CD4-positive, alpha-beta memory T cell (primary cell): ENCODE measurements around the gene ATP7A. TPM values are rescaled to one million over a fixed set of nuclear protein-coding genes. Genes with fewer than 3 reads are reported as not detected.
A peak's percentile ranks its signal among the peaks of the same experiment; 100 is the strongest.

Experiments used
- CTCF ChIA-PET: fragments of 350-600 bp; sonication (Branson Sonifier 250); formaldehyde crosslinking; loops from one replicate; lab custom pipeline; 2021; ENCODE audit warnings: inconsistent platforms; ENCODE audit not compliant: partially characterized antibody; lab: Charles Lee
- POLR2A ChIA-PET: fragments of 350-600 bp; sonication (Branson Sonifier 250); formaldehyde crosslinking; loops from one replicate; lab custom pipeline; 2021; ENCODE audit not compliant: partially characterized antibody; lab: Charles Lee
- DNase-seq, 5 donors: peaks; one replicate each; pipeline versions ENCODE4 v3.0.0 to v3.0.0-alpha.2; 2020 to 2022; ENCODE audit warnings: mixed read lengths in 1 of 5
- H3K27ac ChIP-seq: one replicate; pipeline ENCODE4 v1.7.0; 2013; ENCODE audit warnings: low read depth, low read length
- H3K27me3 ChIP-seq: 2 replicates; pipeline ENCODE4 v1.7.0; 2013; ENCODE audit warnings: mild to moderate bottlenecking, low read length, moderate library complexity; ENCODE audit not compliant: insufficient read depth
- H3K36me3 ChIP-seq: 2 replicates; pipeline ENCODE4 v1.7.0; 2013; ENCODE audit warnings: mild to moderate bottlenecking, low read length, moderate library complexity; ENCODE audit not compliant: insufficient read depth
- H3K4me1 ChIP-seq: 2 replicates; pipeline ENCODE4 v1.7.0; 2013; ENCODE audit warnings: mild to moderate bottlenecking, low read length, moderate library complexity; ENCODE audit not compliant: insufficient read depth
- H3K4me3 ChIP-seq, 2 donors: one replicate each; pipeline ENCODE4 v1.7.0; 2013; ENCODE audit warnings: low read length in 2 of 2, mild to moderate bottlenecking in 1 of 2
- H3K9me3 ChIP-seq, 2 donors: one replicate each; pipeline ENCODE4 v1.7.0; 2013; ENCODE audit warnings: low read length in 2 of 2, control low read depth in 1 of 2; ENCODE audit not compliant: control insufficient read depth in 1 of 2
- H3K27ac Mint-ChIP-seq, 7 donors: one replicate each; pipeline ENCODE4 v1.8.0; 2020 to 2021; ENCODE audit warnings: mixed read lengths in 7 of 7, mild to moderate bottlenecking in 6 of 7, inconsistent platforms in 3 of 7, moderate library complexity in 3 of 7
- H3K27me3 Mint-ChIP-seq, 2 donors: one replicate each; pipeline ENCODE4 v1.8.0; 2020 to 2021; ENCODE audit warnings: mixed read lengths in 2 of 2
- H3K36me3 Mint-ChIP-seq, 2 donors: one replicate each; pipeline ENCODE4 v1.8.0; 2020 to 2021; ENCODE audit warnings: mixed read lengths in 2 of 2, inconsistent platforms in 1 of 2, mild to moderate bottlenecking in 1 of 2
- H3K4me1 Mint-ChIP-seq, 4 donors: one replicate each; pipeline ENCODE4 v1.8.0; 2020 to 2021; ENCODE audit warnings: mixed read lengths in 4 of 4, mild to moderate bottlenecking in 1 of 4
- H3K4me3 Mint-ChIP-seq, 8 donors: one replicate each; pipeline ENCODE4 v1.8.0; 2020 to 2021; ENCODE audit warnings: mixed read lengths in 8 of 8, mild to moderate bottlenecking in 7 of 8, moderate library complexity in 6 of 8, inconsistent platforms in 3 of 8
- H3K9me3 Mint-ChIP-seq, 8 donors: one replicate each; pipeline ENCODE4 v1.8.0; 2020 to 2021; ENCODE audit warnings: mixed read lengths in 8 of 8, mild to moderate bottlenecking in 5 of 8, inconsistent platforms in 3 of 8, moderate library complexity in 1 of 8
- intact Hi-C: fragments of 100-400 bp; cut with micrococcal nuclease; formaldehyde crosslinking; loops from one replicate; pipeline ENCODE4 v1.15.1; 2023
- polyA plus RNA-seq, 2 donors: library from polyadenylated mRNA; unstranded; fragments of 300-500 nt; fragmentation: Illumina TruSeq; gene quantifications; one replicate each; pipeline ENCODE4 v1.2.3, GENCODE V29; 2021
- total RNA-seq, 2 experiments: library from RNA; stranded (reverse); gene quantifications; one replicate each; pipeline ENCODE4 v1.2.3, GENCODE V29; 2021

ATP7A gene
- total and polyA plus RNA-seq, 4 experiments from 2014 or later: 3.2 to 16.8 (median 10.9) TPM

GRCh38 chrX:77922787-77923186 lies 12.3 kb downstream of the ATP7A start:
- no peak for DNase-seq
- intact Hi-C loops: no loop called here
- Mint-ChIP-seq H3K27ac (peak overlapping the region in 1 of 7 donors; percentile 70), H3K27me3 (no peaks in the 10 kb centered on the region), H3K4me3 (no peak overlapping the region), H3K36me3 (peaks cover 0 to 3% of the 10 kb centered on the region in 2 donors), H3K9me3 (no peaks in the 10 kb centered on the region), H3K4me1 (peaks cover 2 to 15% (median 5%) of the 10 kb centered on the region in 4 donors)
- Histone ChIP-seq H3K9me3 (no peaks in the 10 kb centered on the region), H3K4me1 (peaks cover 15% of the 10 kb centered on the region), H3K36me3 (no peaks in the 10 kb centered on the region), H3K4me3 (no peak overlapping the region), H3K27ac (no peak overlapping the region), H3K27me3 (no peaks in the 10 kb centered on the region)
- CTCF ChIA-PET: no interaction called here
- POLR2A ChIA-PET: no interaction called here

DNA sequence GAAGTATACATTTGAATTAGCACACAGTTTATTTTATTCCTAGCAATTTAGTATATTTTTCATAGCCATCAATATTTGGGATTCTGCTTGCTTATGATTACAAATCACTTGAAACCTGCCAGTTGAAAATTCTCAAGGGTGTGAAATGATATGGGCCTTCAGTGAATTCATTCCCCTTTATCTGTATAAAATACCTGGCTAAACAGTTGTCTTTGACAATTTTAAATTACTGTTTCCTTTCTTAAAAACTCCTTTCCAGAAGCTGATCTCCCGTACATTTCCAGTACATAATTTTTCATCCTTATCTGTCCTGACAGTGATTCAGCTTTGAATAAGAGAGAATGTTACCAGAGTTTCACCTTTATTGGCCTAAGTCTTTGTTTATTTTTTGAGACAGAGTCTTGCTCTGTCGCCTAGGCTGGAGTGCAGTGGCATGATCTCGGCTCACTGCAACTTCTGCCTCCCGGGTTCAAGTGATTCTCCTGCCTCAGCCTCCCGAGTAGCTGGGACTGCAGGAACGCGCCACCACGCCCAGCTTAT lies 13.9 kb downstream of the ATP7A start:
- no peaks in the 10 kb centered on the region for H3K27me3 ChIP-seq
- H3K4me1 ChIP-seq: peaks cover 9% of the 10 kb centered on the region
- peaks cover 2 to 3% of the 10 kb centered on the region in 2 donors for H3K36me3 Mint-ChIP-seq
- no peak overlapping the region for H3K27ac Mint-ChIP-seq
- no peak overlapping the region for H3K27ac ChIP-seq
- H3K36me3 ChIP-seq: no peaks in the 10 kb centered on the region
- peaks cover 0 to 15% (median 4%) of the 10 kb centered on the region in 4 donors for H3K4me1 Mint-ChIP-seq
- H3K9me3 Mint-ChIP-seq: no peaks in the 10 kb centered on the region
- intact Hi-C loops: no loop called here
- no peak for DNase-seq
- H3K4me3 ChIP-seq: no peak overlapping the region
- CTCF ChIA-PET: no interaction called here
- H3K9me3 ChIP-seq: no peaks in the 10 kb centered on the region
- no peaks in the 10 kb centered on the region for H3K27me3 Mint-ChIP-seq
- H3K4me3 Mint-ChIP-seq: no peak overlapping the region
- POLR2A ChIA-PET: no interaction called here

GRCh38 chrX:77925764-77926163 lies 15.3 kb downstream of the ATP7A start:
- Mint-ChIP-seq H3K4me3 (peak overlapping the region in 5 of 8 donors; percentile 11 to 68 (median 31)), H3K9me3 (no peaks in the 10 kb centered on the region), H3K27ac (no peak overlapping the region), H3K27me3 (no peaks in the 10 kb centered on the region), H3K4me1 (peaks cover 0 to 15% (median 4%) of the 10 kb centered on the region in 4 donors), H3K36me3 (peaks cover 2 to 3% of the 10 kb centered on the region in 2 donors)
- ChIA-PET POLR2A (no interaction called here), CTCF (no interaction called here)
- DNase-seq: no peak
- H3K36me3 ChIP-seq: no peaks in the 10 kb centered on the region
- H3K4me1 ChIP-seq: peaks cover 9% of the 10 kb centered on the region
- intact Hi-C loops: no loop called here
- no peaks in the 10 kb centered on the region for H3K27me3 ChIP-seq
- no peaks in the 10 kb centered on the region for H3K9me3 ChIP-seq
- H3K27ac ChIP-seq: no peak overlapping the region
- no peak overlapping the region for H3K4me3 ChIP-seq

- Mint-ChIP-seq H3K27me3 (no peaks in the 10 kb centered on the region), H3K4me1 (peaks cover 0 to 2% (median under 1%) of the 10 kb centered on the region in 4 donors), H3K27ac (no peak overlapping the region), H3K4me3 (no peak overlapping the region), H3K9me3 (no peaks in the 10 kb centered on the region), H3K36me3 (peaks cover 2 to 4% of the 10 kb centered on the region in 2 donors)
- DNase-seq: no peak
- Histone ChIP-seq H3K4me3 (no peak overlapping the region), H3K9me3 (no peaks in the 10 kb centered on the region), H3K27me3 (no peaks in the 10 kb centered on the region), H3K4me1 (peaks cover 5% of the 10 kb centered on the region), H3K36me3 (no peaks in the 10 kb centered on the region), H3K27ac (no peak overlapping the region)
- CTCF ChIA-PET: no interaction called here
- POLR2A ChIA-PET: no interaction called here
- intact Hi-C loops: no loop called here
These were observed 20.1 kb downstream of the ATP7A start for GRCh38 chrX:77930581-77930980.

DNA sequence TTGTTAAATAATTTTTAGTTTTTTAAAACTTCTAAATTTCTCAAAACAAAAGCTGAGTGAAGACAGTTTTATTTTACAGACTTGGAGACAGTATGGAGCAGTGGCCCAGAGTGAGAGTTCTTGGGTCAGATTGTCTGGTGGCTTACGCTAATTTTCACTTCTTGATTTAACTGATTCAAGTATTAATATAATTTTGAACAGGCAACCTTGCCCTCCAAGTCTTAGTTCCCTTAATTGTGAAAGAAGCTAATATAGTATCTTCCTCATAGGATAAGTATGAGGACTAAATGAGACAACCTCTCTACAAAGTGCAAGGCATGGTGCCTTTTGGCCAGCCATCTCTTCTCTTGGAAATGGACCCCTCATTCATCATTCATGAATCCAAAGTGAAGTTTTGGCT lies 25.4 kb downstream of the ATP7A start:
- intact Hi-C loops: no loop called here
- Mint-ChIP-seq H3K4me1 (peaks cover 0 to 1% (median 0%) of the 10 kb centered on the region in 4 donors), H3K4me3 (no peak overlapping the region)

DNA sequence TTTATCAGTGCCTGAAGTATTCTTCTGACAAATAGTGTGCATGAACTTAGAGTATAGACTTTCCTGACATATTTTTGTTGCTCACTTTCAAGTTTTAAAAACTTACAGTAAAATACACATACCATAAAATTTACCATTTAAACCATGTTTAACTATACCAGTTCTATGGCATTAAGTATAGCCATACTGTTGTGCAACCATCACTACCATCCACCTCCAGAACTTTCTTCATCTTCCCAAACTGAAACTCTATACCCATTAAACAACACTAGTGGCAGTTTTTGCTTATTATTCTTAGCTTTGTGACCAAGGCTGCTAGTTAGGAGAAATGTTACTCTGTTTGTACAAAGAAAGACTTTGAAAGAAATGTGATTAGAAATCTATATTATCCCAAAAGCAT lies 25.8 kb downstream of the ATP7A start:
- Mint-ChIP-seq H3K36me3 (peaks cover 0 to 4% of the 10 kb centered on the region in 2 donors), H3K4me1 (peaks cover 0 to 1% (median 0%) of the 10 kb centered on the region in 4 donors), H3K9me3 (no peaks in the 10 kb centered on the region), H3K27ac (no peak overlapping the region), H3K27me3 (no peaks in the 10 kb centered on the region), H3K4me3 (no peak overlapping the region)
- no peak for DNase-seq
- Histone ChIP-seq H3K4me1 (no peaks in the 10 kb centered on the region), H3K27me3 (no peaks in the 10 kb centered on the region), H3K36me3 (no peaks in the 10 kb centered on the region), H3K27ac (no peak overlapping the region), H3K9me3 (no peaks in the 10 kb centered on the region), H3K4me3 (no peak overlapping the region)
- intact Hi-C loops: no loop called here
- POLR2A ChIA-PET: no interaction called here
- CTCF ChIA-PET: no interaction called here

More for the DNA sequence above, 25.4 kb downstream of the ATP7A start:
- no peak overlapping the region for H3K4me3 ChIP-seq
- no peaks in the 10 kb centered on the region for H3K36me3 ChIP-seq
- ChIA-PET CTCF (interaction anchor here (0.6 kb wide), 1 partner anchor 16 kb away, joined by 3 read pairs; no protein-coding TSS in a partner anchor), POLR2A (no interaction called here)
- H3K27ac Mint-ChIP-seq: no peak overlapping the region
- H3K27me3 ChIP-seq: no peaks in the 10 kb centered on the region
- H3K27ac ChIP-seq: no peak overlapping the region
- H3K9me3 ChIP-seq: no peaks in the 10 kb centered on the region
- H3K4me1 ChIP-seq: no peaks in the 10 kb centered on the region
- no peaks in the 10 kb centered on the region for H3K9me3 Mint-ChIP-seq
- no peak for DNase-seq
- H3K27me3 Mint-ChIP-seq: no peaks in the 10 kb centered on the region
- H3K36me3 Mint-ChIP-seq: peaks cover 0 to 4% of the 10 kb centered on the region in 2 donors

DNA sequence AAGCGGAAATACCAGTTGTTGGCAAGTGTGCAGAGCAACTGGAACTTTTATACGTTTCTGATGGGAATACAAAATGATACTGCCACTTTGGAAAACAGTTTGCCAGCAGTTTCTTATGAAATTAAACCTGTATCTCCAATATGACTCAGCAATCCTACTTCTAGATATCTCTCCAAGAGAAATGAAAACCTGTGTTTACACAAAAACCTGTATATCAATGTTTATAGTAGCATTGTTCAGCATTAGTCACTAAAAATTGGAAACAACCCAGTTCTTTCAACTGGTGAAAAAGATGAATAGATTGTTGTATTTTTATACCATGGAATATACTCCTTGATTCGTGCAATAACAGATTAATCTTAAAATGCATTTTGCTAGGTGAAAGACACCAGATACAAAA lies 26.8 kb downstream of the ATP7A start:
- H3K9me3 Mint-ChIP-seq: no peaks in the 10 kb centered on the region
- no peak overlapping the region for H3K27ac Mint-ChIP-seq
- H3K4me1 Mint-ChIP-seq: peaks cover 0 to 2% (median 1%) of the 10 kb centered on the region in 4 donors
- ChIA-PET POLR2A (no interaction called here), CTCF (no interaction called here)
- intact Hi-C loops: no loop called here
- H3K4me3 Mint-ChIP-seq: no peak overlapping the region
- Histone ChIP-seq H3K27ac (no peak overlapping the region), H3K4me3 (no peak overlapping the region), H3K9me3 (no peaks in the 10 kb centered on the region), H3K36me3 (no peaks in the 10 kb centered on the region), H3K4me1 (no peaks in the 10 kb centered on the region), H3K27me3 (no peaks in the 10 kb centered on the region)
- no peak for DNase-seq
- peaks cover 0 to 4% of the 10 kb centered on the region in 2 donors for H3K36me3 Mint-ChIP-seq
- no peaks in the 10 kb centered on the region for H3K27me3 Mint-ChIP-seq
